H1 (cell line): ENCODE measurements around the gene PELI2. TPM values are rescaled to one million over a fixed set of nuclear protein-coding genes. Genes with fewer than 3 reads are reported as not detected.

Experiments used
- CTCF ChIA-PET: fragments of 300-600 bp; sonication (Branson Sonifier 250); formaldehyde crosslinking; loops from one replicate; lab custom pipeline; 2021; ENCODE audit not compliant: partially characterized antibody; lab: Charles Lee
- POLR2A ChIA-PET: fragments of 300-600 bp; sonication (Branson Sonifier 250); formaldehyde crosslinking; loops from one replicate; lab custom pipeline; 2021; ENCODE audit warnings: inconsistent platforms; ENCODE audit not compliant: partially characterized antibody; lab: Charles Lee
- DNase-seq, 2 experiments: peaks; one replicate each; pipeline versions ENCODE4 v3.0.0 to v3.0.0-alpha.2; 2010 to 2022; ENCODE audit warnings: low spot score in 2 of 2, low read depth in 1 of 2, mixed read lengths in 1 of 2
- FAIRE-seq: peaks from 2 replicates; lab custom pipeline; 2011; peaks lifted over from hg19 to GRCh38; lab: Jason Lieb, UNC
- H2AFZ ChIP-seq: 2 replicates; pipeline ENCODE4 v1.8.1; 2012; ENCODE audit warnings: low read length, inconsistent platforms
- H2AK5ac ChIP-seq: 2 replicates; pipeline ENCODE4 v1.6.1; 2013; ENCODE audit warnings: low read depth, low read length
- H2BK120ac ChIP-seq: replicated peaks from 2 replicates; pipeline ENCODE3; 2013; ENCODE audit warnings: low read depth, low read length, inconsistent platforms
- H2BK12ac ChIP-seq: 2 replicates; pipeline ENCODE4 v1.6.1; 2013; ENCODE audit warnings: low read depth, low read length
- H2BK15ac ChIP-seq: 2 replicates; pipeline ENCODE4 v1.6.1; 2013; ENCODE audit warnings: low read length
- H2BK20ac ChIP-seq: 2 replicates; pipeline ENCODE4 v1.6.1; 2013; ENCODE audit warnings: low read length
- H2BK5ac ChIP-seq: 2 replicates; pipeline ENCODE4 v1.6.1; 2013; ENCODE audit warnings: low read depth, low read length
- H3K14ac ChIP-seq: 2 replicates; pipeline ENCODE4 v1.6.1; 2013; ENCODE audit warnings: inconsistent platforms; ENCODE audit not compliant: insufficient read length
- H3K18ac ChIP-seq: 2 replicates; pipeline ENCODE4 v1.6.1; 2013; ENCODE audit warnings: low read length; ENCODE audit errors: extremely low read depth
- H3K23ac ChIP-seq: 2 replicates; pipeline ENCODE4 v1.6.1; 2013; ENCODE audit warnings: inconsistent platforms; ENCODE audit not compliant: insufficient read length
- H3K23me2 ChIP-seq: 2 replicates; pipeline ENCODE4 v1.6.1; 2013; ENCODE audit warnings: low read depth, low read length
- H3K27ac ChIP-seq: 2 replicates; pipeline ENCODE4 v1.6.1; 2011; ENCODE audit warnings: low read depth, low read length, inconsistent platforms
- H3K27me3 ChIP-seq, 4 experiments: replicated peaks in 1 of 4; 1 replicate in 1 of 4; 2 replicates in 3 of 4; pipeline versions ENCODE4 v1.6.1 to v1.8.1; 2011 to 2013; ENCODE audit warnings: low read length in 3 of 4, mild to moderate bottlenecking in 3 of 4, inconsistent platforms in 2 of 4, mixed read lengths in 2 of 4, moderate library complexity in 1 of 4; ENCODE audit not compliant: control insufficient read depth in 3 of 4, insufficient read depth in 3 of 4; ENCODE audit errors: extremely low read depth in 1 of 4
- H3K36me3 ChIP-seq, 4 experiments: 2 replicates each; pipeline versions ENCODE4 v1.6.1 to v1.8.1; 2011 to 2013; ENCODE audit warnings: mild to moderate bottlenecking in 4 of 4, low read length in 3 of 4, moderate library complexity in 2 of 4, control low read depth in 1 of 4, inconsistent platforms in 1 of 4; ENCODE audit not compliant: insufficient read depth in 4 of 4, control insufficient read depth in 2 of 4
- H3K4ac ChIP-seq: replicated peaks from 2 replicates; pipeline ENCODE3; 2013; ENCODE audit warnings: low read length, low read depth, mixed read lengths, inconsistent platforms; ENCODE audit not compliant: insufficient read length
- H3K4me1 ChIP-seq, 4 experiments: replicated peaks in 1 of 4; 1 replicate in 1 of 4; 2 replicates in 3 of 4; pipeline versions ENCODE4 v1.6.1 to v1.8.1; 2011 to 2013; ENCODE audit warnings: low read length in 3 of 4, inconsistent platforms in 2 of 4, mixed read lengths in 1 of 4; ENCODE audit not compliant: insufficient read depth in 4 of 4, control insufficient read depth in 3 of 4
- H3K4me2 ChIP-seq, 2 experiments: 2 replicates each; pipeline versions ENCODE4 v1.6.1 to v1.8.1; 2011 to 2013; ENCODE audit warnings: low read depth in 2 of 2, low read length in 2 of 2, control low read depth in 1 of 2, inconsistent platforms in 1 of 2, mild to moderate bottlenecking in 1 of 2; ENCODE audit not compliant: insufficient read depth in 1 of 2
- H3K4me3 ChIP-seq, 4 experiments: fragments of 200-600, 300-600 bp in 1 of 4; sonication (generic), shearing (Covaris generic), sonication (Bioruptor Twin) in 1 of 4; 2 replicates each; pipeline versions ENCODE4 v1.5.1 to v1.8.1; 2011 to 2016; ENCODE audit warnings: low read length in 4 of 4, low read depth in 3 of 4, control low read depth in 2 of 4, inconsistent platforms in 2 of 4, mild to moderate bottlenecking in 2 of 4, mixed read lengths in 1 of 4, moderate library complexity in 1 of 4; ENCODE audit not compliant: insufficient read depth in 2 of 4; ENCODE audit errors: extremely low read depth in 1 of 4
- H3K56ac ChIP-seq: replicated peaks from 2 replicates; pipeline ENCODE3; 2013; ENCODE audit warnings: low read depth, mild to moderate bottlenecking, mixed read lengths, low read length, inconsistent platforms; ENCODE audit not compliant: insufficient read length
- H3K79me1 ChIP-seq: 2 replicates; pipeline ENCODE4 v1.6.1; 2013; ENCODE audit warnings: low read depth, low read length, control low read depth
- H3K79me2 ChIP-seq, 2 experiments: 2 replicates each; pipeline versions ENCODE4 v1.6.1 to v1.8.1; 2012 to 2013; ENCODE audit warnings: low read length in 2 of 2, mild to moderate bottlenecking in 2 of 2, inconsistent platforms in 1 of 2; ENCODE audit not compliant: insufficient read depth in 2 of 2, control insufficient read depth in 1 of 2
- H3K9ac ChIP-seq, 4 experiments: replicated peaks in 1 of 4; 1 replicate in 1 of 4; 2 replicates in 3 of 4; pipeline versions ENCODE4 v1.6.1 to v1.8.1; 2011 to 2013; ENCODE audit warnings: low read depth in 3 of 4, low read length in 3 of 4, control low read depth in 2 of 4, mild to moderate bottlenecking in 2 of 4, moderate library complexity in 2 of 4, inconsistent platforms in 1 of 4; ENCODE audit errors: extremely low read depth in 1 of 4
- H3K9me3 ChIP-seq, 2 experiments: 2 replicates each; pipeline versions ENCODE4 v1.6.1 to v1.8.1; 2012 to 2013; ENCODE audit warnings: mild to moderate bottlenecking in 2 of 2, moderate library complexity in 2 of 2, control low read depth in 1 of 2, inconsistent platforms in 1 of 2, low read depth in 1 of 2, low read length in 1 of 2, mixed read lengths in 1 of 2; ENCODE audit not compliant: insufficient read depth in 2 of 2
- H4K20me1 ChIP-seq, 2 experiments: replicated peaks in 1 of 2; 2 replicates each; pipeline versions ENCODE3 to v1.8.1; 2011 to 2013; ENCODE audit warnings: inconsistent platforms in 2 of 2, low read length in 2 of 2, mild to moderate bottlenecking in 1 of 2; ENCODE audit not compliant: insufficient read depth in 2 of 2, control insufficient read depth in 1 of 2
- H4K5ac ChIP-seq: 2 replicates; pipeline ENCODE4 v1.6.1; 2013; ENCODE audit warnings: low read length, low read depth, mixed read lengths, inconsistent platforms; ENCODE audit not compliant: insufficient read length
- H4K8ac ChIP-seq: 2 replicates; pipeline ENCODE4 v1.8.0; 2013; ENCODE audit warnings: mild to moderate bottlenecking, moderate library complexity, low read length, inconsistent platforms; ENCODE audit not compliant: insufficient read depth; ENCODE audit errors: extremely low read depth
- H4K91ac ChIP-seq: replicated peaks from 2 replicates; pipeline ENCODE3; 2013; ENCODE audit warnings: low read length, mixed read lengths, inconsistent platforms; ENCODE audit not compliant: insufficient read length
- BCL11A ChIP-seq, 2 experiments: IDR thresholded peaks; one replicate each; pipeline ENCODE4 v1.6.1; 2011; ENCODE audit warnings: low read depth in 2 of 2, low read length in 2 of 2, mild to moderate bottlenecking in 2 of 2
- JUN ChIP-seq: IDR thresholded peaks from 2 replicates; pipeline ENCODE4 v1.6.1; 2011; ENCODE audit warnings: low read depth, mild to moderate bottlenecking, improper control_type of control experiment, low read length
- MAFK ChIP-seq: IDR thresholded peaks from 2 replicates; pipeline ENCODE4 v1.6.1; 2012; ENCODE audit warnings: low read depth, mild to moderate bottlenecking, improper control_type of control experiment, low read length
- POU5F1 ChIP-seq: IDR thresholded peaks from 2 replicates; pipeline ENCODE4 v1.6.1; 2011; ENCODE audit warnings: low read depth, mild to moderate bottlenecking, low read length, moderate library complexity
- SUZ12 ChIP-seq: fragments of 200-600 bp; sonication (generic); IDR thresholded peaks from 2 replicates; pipeline ENCODE4 v1.6.1; 2012; ENCODE audit warnings: mild to moderate bottlenecking, inconsistent platforms, low read length, moderate library complexity, mixed read lengths
- WGBS, 2 experiments: shearing (Covaris generic) in 1 of 2; methylation state at CpG; one replicate each; pipeline versions ENCODE4 v1.1.6 to v1.1.7; 2013 to 2015; ENCODE audit warnings: low lambda C conversion rate in 2 of 2, mixed read lengths in 2 of 2, inconsistent platforms in 1 of 2, low coverage in 1 of 2, missing lambda C conversion rate in 1 of 2; ENCODE audit not compliant: insufficient replicate concordance in 2 of 2, insufficient coverage in 1 of 2, insufficient read length in 1 of 2; ENCODE audit errors: extremely low coverage in 1 of 2, missing lambda C conversion rate in 1 of 2; 5-methylcytosine and 5-hydroxymethylcytosine counted together
- polyA plus RNA-seq, 7 experiments: library from polyadenylated mRNA; depleted of rRNA in 3 of 7; stranded (reverse) in 5 of 7; unstranded in 2 of 7; fragments of >200 nt in 5 of 7; fragments of 200-250 nt in 2 of 7; gene quantifications; 1 replicate in 5 of 7; 2 replicates in 1 of 7; 4 replicates in 1 of 7; pipeline versions ENCODE4 v1.2.1 to v1.2.3, GENCODE V29; 2011 to 2013; ENCODE audit warnings: missing spikeins in 2 of 7, mixed read lengths in 2 of 7
- total RNA-seq: library from RNA; stranded (reverse); fragmentation: NEBNext Ultra II Directional; extraction: Animal tissue kit (Norgen Biotek cat#: 25700); gene quantifications from 2 replicates; pipeline ENCODE4 v1.2.1, GENCODE V29; 2021

PELI2 gene
- total and polyA plus RNA-seq, 2 of the 8 experiments (the other 6 are each of a cell fraction or from before 2014, with no cell fraction given): 14.6 to 25.7 TPM

DNA sequence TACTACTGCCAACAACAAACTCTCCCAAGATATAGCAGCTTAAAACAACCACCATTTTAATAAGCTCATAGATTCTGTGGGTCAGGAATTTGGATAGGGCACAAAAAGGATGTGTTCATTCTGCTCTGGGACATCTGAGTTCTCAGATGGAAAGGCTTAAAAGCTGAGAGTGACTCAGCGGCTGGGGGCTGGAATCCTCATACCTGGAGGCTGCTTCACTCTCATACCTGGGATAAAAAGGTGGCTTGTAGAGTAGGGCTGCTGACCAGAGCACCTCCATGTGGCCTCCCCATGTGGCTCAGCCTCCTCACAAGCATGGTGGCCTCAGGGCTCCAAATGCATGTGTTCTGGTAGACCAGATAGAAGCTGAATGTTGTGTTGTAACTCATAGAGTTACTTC is 20.2 kb upstream of the PELI2 start:
- no peak overlapping the region for H2BK120ac ChIP-seq
- H4K5ac ChIP-seq: no peak overlapping the region
- H3K27ac ChIP-seq: no peak overlapping the region
- H3K4ac ChIP-seq: no peak overlapping the region
- peak overlapping the region; percentile 34; the same call in 1 of the 2 replicates for H2AFZ ChIP-seq
- no peak overlapping the region for H3K9ac ChIP-seq
- no peaks in the 10 kb centered on the region; a peak in 1 of 7 replicates for H3K4me1 ChIP-seq
- TF ChIP-seq SUZ12 (no peak), POU5F1 (no peak), BCL11A (IDR thresholded peaks at IDR 0.05; ENCODE audit: low read depth in 2 of 2, low read length in 2 of 2) (no peak), MAFK (no peak), JUN (no peak)
- no peak overlapping the region for H3K56ac ChIP-seq
- H4K8ac ChIP-seq: no peak overlapping the region
- ChIA-PET POLR2A (no interaction called here), CTCF (interaction anchor here (1.0 to 2.2 kb wide), 3 partner anchors 196 to 366 kb away, joined by 3 to 6 read pairs (median 3); no protein-coding TSS in a partner anchor)
- H2BK15ac ChIP-seq: no peak overlapping the region
- H2BK20ac ChIP-seq: no peak overlapping the region
- no peak overlapping the region for H2AK5ac ChIP-seq
- no peaks in the 10 kb centered on the region for H3K36me3 ChIP-seq
- no peak overlapping the region for H3K4me3 ChIP-seq
- no peak overlapping the region for H3K4me2 ChIP-seq
- H3K18ac ChIP-seq: no peak overlapping the region
- H3K23ac ChIP-seq: no peak overlapping the region
- H3K23me2 ChIP-seq: no peaks in the 10 kb centered on the region
- no peak overlapping the region for H4K91ac ChIP-seq
- H4K20me1 ChIP-seq: no peaks in the 10 kb centered on the region
- no peak overlapping the region for H2BK12ac ChIP-seq
- H3K9me3 ChIP-seq: peaks cover 0 to 2% of the 10 kb centered on the region in 2 experiments; a peak in 1 of 4 replicates
- H3K14ac ChIP-seq: no peak overlapping the region
- DNase-seq (no peak), FAIRE-seq (no peak)
- no peaks in the 10 kb centered on the region for H3K79me1 ChIP-seq
- H3K27me3 ChIP-seq: no peaks in the 10 kb centered on the region
- no peak overlapping the region for H2BK5ac ChIP-seq
- H3K79me2 ChIP-seq: no peaks in the 10 kb centered on the region
- 86% methylated on average over 1 of the region's 1 CpG; no CpG with 5 or more reads in 1 of the 2 experiments for WGBS, 2 experiments
